ENCODE data around the gene KCNN4. TPM values are rescaled to one million over a fixed set of nuclear protein-coding genes. Genes with fewer than 3 reads are reported as not detected.

KCNN4 gene
- total and polyA plus RNA-seq, 2 of the 13 experiments (the other 11 are each of a cell fraction or from before 2014, with no cell fraction given), result 0.13 to 0.25 TPM

DNA sequence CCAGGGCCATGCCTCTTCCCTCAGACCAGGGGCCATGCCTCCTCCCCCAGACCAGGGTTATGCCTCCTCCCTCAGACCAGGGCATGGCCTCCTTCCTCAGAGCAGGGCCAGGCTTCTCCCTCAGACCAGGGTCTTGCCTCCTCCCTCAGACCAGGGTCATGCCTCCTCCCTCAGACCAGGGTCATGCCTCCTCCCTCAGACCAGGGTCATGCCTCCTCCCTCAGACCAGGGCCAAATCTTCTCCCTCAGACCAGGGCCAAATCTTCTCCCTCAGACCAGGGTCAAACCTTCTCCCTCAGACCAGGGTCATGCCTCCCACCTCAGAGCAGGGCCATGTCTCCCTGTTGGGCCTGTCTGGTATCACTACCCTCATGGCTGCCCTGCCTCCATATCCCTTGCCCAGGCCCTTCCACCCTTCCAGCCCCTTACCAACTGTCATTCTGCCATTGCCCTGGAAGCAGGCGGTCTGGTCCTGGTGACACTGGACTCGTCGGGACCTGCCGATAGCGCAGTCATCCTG is 17.3 kb upstream of the KCNN4 start:
- Histone ChIP-seq H3K36me3 (replicated peaks in 1 of 2; ENCODE audit: control insufficient read depth in 1 of 2, insufficient read depth in 2 of 2, low read length in 2 of 2) (no peaks in the 10 kb centered on the region), H3K4me1 (ENCODE audit: insufficient read depth, low read length) (no peaks in the 10 kb centered on the region), H4K20me1 (ENCODE audit: insufficient read depth, low read length) (no peaks in the 10 kb centered on the region), H3K9ac (ENCODE audit: insufficient read depth, low read depth, low read length) (no peak overlapping the region), H3K4me3 (replicated peaks in 1 of 3; ENCODE audit: insufficient read depth in 1 of 3, low read depth in 2 of 3, low read length in 3 of 3) (peak overlapping the region in 2 of 3 experiments; percentile 9 to 48; a peak in 1 of 6 replicates), H3K4me2 (ENCODE audit: low read depth, low read length) (peak overlapping the region; percentile 56), H3K27ac (ENCODE audit: extremely low read length, insufficient read depth, low read length) (no peak overlapping the region), H3K27me3 (ENCODE audit: control insufficient read depth in 1 of 2, insufficient read depth in 2 of 2, low read length in 2 of 2) (peaks cover 0 to 4% of the 10 kb centered on the region in 2 experiments; a peak in 3 of 5 replicates), H2AFZ (ENCODE audit: low read length) (no peak overlapping the region), H3K9me3 (ENCODE audit: low read length) (no peaks in the 10 kb centered on the region), H3K79me2 (ENCODE audit: insufficient read depth, low read length) (no peaks in the 10 kb centered on the region)
- DNase-seq (ENCODE audit: low spot score) (no peak), FAIRE-seq (no peak), ATAC-seq (peak; percentile 22; the same call in 2 of the 3 replicates)
- 100% methylated on average over 1 of the region's 5 CpGs for WGBS (ENCODE audit: low lambda C conversion rate)
- in situ Hi-C loops (cut with HindIII; ENCODE audit: extremely low pct_ligation_motif_present, low pct_unique_long_range_greater_than_20kb), result no loop called here
- CTCF ChIA-PET (ENCODE audit: low intra/inter-chr PET ratio, low total read pairs), result no interaction called here
- TF ChIP-seq ZFP36 (IDR thresholded peaks at IDR 0.05; ENCODE audit: borderline replicate concordance, low read depth, low read length, partially characterized antibody) (peak; percentile 77), ZSCAN22 (CRISPR knock-in tag; IDR thresholded peaks at IDR 0.05) (peak; percentile 99), HMG20A (CRISPR knock-in tag; IDR thresholded peaks at IDR 0.05; ENCODE audit: borderline replicate concordance) (no peak)
- TF ChIP-seq, protein P1, sequence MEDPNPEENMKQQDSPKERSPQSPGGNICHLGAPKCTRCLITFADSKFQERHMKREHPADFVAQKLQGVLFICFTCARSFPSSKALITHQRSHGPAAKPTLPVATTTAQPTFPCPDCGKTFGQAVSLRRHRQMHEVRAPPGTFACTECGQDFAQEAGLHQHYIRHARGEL (CRISPR knock-in tag; IDR thresholded peaks at IDR 0.05), result no peak
- intact Hi-C loops (cut with micrococcal nuclease; ENCODE audit: unreplicated experiment), result no loop called here
- BruUV-seq (replicated peaks), result no TSS peak
- POLR2A ChIA-PET, result no interaction called here

GRCh38 chr19:43797556-43797955 is 16.8 kb upstream of the KCNN4 start:
- Histone ChIP-seq H4K20me1 (ENCODE audit: insufficient read depth, low read length) (no peaks in the 10 kb centered on the region), H3K4me1 (ENCODE audit: insufficient read depth, low read length) (no peaks in the 10 kb centered on the region), H3K27me3 (ENCODE audit: control insufficient read depth in 1 of 2, insufficient read depth in 2 of 2, low read length in 2 of 2) (peaks cover 0 to 4% of the 10 kb centered on the region in 2 experiments; a peak in 3 of 5 replicates), H3K36me3 (replicated peaks in 1 of 2; ENCODE audit: control insufficient read depth in 1 of 2, insufficient read depth in 2 of 2, low read length in 2 of 2) (no peaks in the 10 kb centered on the region), H3K9ac (ENCODE audit: insufficient read depth, low read depth, low read length) (no peak overlapping the region), H2AFZ (ENCODE audit: low read length) (no peak overlapping the region), H3K79me2 (ENCODE audit: insufficient read depth, low read length) (no peaks in the 10 kb centered on the region), H3K4me2 (ENCODE audit: low read depth, low read length) (no peak overlapping the region), H3K27ac (ENCODE audit: extremely low read length, insufficient read depth, low read length) (no peak overlapping the region), H3K9me3 (ENCODE audit: low read length) (no peaks in the 10 kb centered on the region), H3K4me3 (replicated peaks in 1 of 3; ENCODE audit: insufficient read depth in 1 of 3, low read depth in 2 of 3, low read length in 3 of 3) (no peak overlapping the region)
- no peak for FAIRE-seq
- no TSS peak for BruUV-seq (replicated peaks)
- in situ Hi-C loops (cut with HindIII; ENCODE audit: extremely low pct_ligation_motif_present, low pct_unique_long_range_greater_than_20kb) (no loop called here), intact Hi-C loops (cut with micrococcal nuclease; ENCODE audit: unreplicated experiment) (no loop called here)
- DNase-seq (ENCODE audit: low spot score), result no peak
- no peak; the same call in 2 of the 3 replicates for ATAC-seq
- POLR2A ChIA-PET, result no interaction called here
- 0% methylated on average over 1 of the region's 7 CpGs for WGBS (ENCODE audit: low lambda C conversion rate)
- TF ChIP-seq MTA3 (CRISPR knock-in tag; IDR thresholded peaks at IDR 0.05), result no peak
- TF ChIP-seq ZNF282 (IDR thresholded peaks at IDR 0.05; ENCODE audit: partially characterized antibody), result no peak
- no peak for TF ChIP-seq PLSCR1 (CRISPR knock-in tag; IDR thresholded peaks at IDR 0.05; ENCODE audit: borderline replicate concordance)
- TF ChIP-seq ZNF274 (CRISPR knock-in tag; IDR thresholded peaks at IDR 0.05), result no peak
- CTCF ChIA-PET (ENCODE audit: low intra/inter-chr PET ratio, low total read pairs), result no interaction called here
